Measurements from ENCODE around the gene UBQLN3.

Gene UBQLN3

DNA sequence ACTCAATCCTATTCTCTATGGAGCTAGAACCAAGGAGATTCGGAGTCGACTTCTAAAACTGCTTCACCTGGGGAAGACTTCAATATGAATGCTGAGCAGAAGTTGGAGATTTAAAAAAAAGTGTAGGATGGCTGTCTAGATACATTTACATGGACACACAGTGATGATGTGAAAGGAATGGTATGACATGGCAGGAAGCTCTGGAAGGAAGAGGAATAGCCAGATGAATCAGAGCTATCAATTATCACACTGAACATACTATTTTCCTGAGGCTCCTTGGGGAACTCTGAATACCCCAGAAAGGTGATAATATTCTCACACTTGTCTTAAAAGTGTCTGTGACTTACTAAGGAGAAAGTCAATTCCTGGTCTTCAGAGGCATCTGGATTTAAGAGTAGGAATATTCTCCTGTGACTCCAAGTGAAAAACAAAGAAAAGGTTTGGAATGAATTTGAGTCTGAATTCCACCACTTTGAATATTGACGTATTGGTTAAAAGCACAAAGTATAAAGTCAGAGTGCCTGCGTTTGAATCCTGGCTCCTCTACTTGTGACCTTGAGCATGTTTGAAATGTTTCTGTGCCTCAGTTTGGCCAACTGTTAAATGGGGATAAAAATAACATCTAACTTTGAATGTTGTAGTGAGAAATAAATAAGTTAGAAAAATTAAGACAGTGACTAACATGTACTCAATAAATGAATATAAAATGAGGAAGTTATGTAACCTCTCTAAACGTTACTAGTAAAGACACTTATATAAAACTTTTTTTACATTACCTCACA, 20.0 kb downstream of the UBQLN3 start:
- Histone ChIP-seq H3K36me3 (no peaks in the 10 kb centered on the region), H3K9me3 (no peaks in the 10 kb centered on the region), H3K4me1 (ENCODE audit: control insufficient read depth in 1 of 2, insufficient read depth in 1 of 2, low read depth in 1 of 2, low read length in 1 of 2) (no peaks in the 10 kb centered on the region), H3K4me3 (ENCODE audit: low read depth in 1 of 2, low read length in 1 of 2) (no peak overlapping the region), H3K27ac (no peak overlapping the region), H3K27me3 (peaks cover 7% of the 10 kb centered on the region)
- TF ChIP-seq, protein P1, sequence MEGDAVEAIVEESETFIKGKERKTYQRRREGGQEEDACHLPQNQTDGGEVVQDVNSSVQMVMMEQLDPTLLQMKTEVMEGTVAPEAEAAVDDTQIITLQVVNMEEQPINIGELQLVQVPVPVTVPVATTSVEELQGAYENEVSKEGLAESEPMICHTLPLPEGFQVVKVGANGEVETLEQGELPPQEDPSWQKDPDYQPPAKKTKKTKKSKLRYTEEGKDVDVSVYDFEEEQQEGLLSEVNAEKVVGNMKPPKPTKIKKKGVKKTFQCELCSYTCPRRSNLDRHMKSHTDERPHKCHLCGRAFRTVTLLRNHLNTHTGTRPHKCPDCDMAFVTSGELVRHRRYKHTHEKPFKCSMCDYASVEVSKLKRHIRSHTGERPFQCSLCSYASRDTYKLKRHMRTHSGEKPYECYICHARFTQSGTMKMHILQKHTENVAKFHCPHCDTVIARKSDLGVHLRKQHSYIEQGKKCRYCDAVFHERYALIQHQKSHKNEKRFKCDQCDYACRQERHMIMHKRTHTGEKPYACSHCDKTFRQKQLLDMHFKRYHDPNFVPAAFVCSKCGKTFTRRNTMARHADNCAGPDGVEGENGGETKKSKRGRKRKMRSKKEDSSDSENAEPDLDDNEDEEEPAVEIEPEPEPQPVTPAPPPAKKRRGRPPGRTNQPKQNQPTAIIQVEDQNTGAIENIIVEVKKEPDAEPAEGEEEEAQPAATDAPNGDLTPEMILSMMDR (IDR thresholded peaks at IDR 0.05), result no peak

DNA sequence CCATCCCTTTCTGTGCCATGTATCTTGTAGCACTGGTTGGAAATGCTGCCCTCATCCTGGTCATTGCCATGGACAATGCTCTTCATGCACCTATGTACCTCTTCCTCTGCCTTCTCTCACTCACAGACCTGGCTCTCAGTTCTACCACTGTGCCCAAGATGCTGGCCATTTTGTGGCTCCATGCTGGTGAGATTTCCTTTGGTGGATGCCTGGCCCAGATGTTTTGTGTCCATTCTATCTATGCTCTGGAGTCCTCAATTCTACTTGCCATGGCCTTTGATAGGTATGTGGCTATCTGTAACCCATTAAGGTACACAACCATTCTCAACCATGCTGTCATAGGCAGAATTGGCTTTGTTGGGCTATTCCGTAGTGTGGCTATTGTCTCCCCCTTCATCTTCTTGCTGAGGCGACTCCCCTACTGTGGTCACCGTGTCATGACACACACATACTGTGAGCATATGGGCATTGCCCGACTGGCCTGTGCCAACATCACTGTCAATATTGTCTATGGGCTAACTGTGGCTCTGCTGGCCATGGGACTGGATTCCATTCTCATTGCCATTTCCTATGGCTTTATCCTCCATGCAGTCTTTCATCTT, 20.9 kb downstream of the UBQLN3 start:
- Histone ChIP-seq H3K4me1 (ENCODE audit: control insufficient read depth in 1 of 2, insufficient read depth in 1 of 2, low read depth in 1 of 2, low read length in 1 of 2) (no peaks in the 10 kb centered on the region), H3K9me3 (no peaks in the 10 kb centered on the region), H3K27ac (no peak overlapping the region), H3K27me3 (peaks cover 7% of the 10 kb centered on the region), H3K4me3 (ENCODE audit: low read depth in 1 of 2, low read length in 1 of 2) (no peak overlapping the region), H3K36me3 (no peaks in the 10 kb centered on the region)
- TF ChIP-seq, protein P1 (IDR thresholded peaks at IDR 0.05), result no peak

DNA sequence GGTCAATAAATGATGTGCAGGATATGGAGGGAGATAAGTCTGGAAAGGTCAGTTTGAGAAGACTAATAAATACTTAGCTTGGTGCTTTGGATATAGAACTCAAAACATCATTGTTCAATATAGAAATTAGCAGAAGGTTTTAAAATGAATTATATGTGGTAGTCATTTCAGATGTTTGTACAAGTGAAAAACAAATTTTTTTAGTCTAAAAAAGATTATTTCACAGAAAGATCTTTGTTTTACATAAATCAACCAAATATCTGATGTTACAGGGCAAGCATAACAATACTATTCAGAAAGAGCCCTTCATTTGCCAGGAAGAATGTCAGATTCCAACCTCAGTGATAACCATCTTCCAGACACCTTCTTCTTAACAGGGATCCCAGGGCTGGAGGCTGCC, 21.4 kb downstream of the UBQLN3 start, which contains the start of gene OR52D1:
Gene OR52D1 (plus strand): TSS at position 301 of the 400 bp plus-strand sequence. CDS start 22 bp downstream, at position 323.
- Histone ChIP-seq H3K36me3 (no peaks in the 10 kb centered on the region), H3K27ac (no peak within 1 kb of the TSS), H3K4me1 (ENCODE audit: control insufficient read depth in 1 of 2, insufficient read depth in 1 of 2, low read depth in 1 of 2, low read length in 1 of 2) (no peaks in the 10 kb centered on the region), H3K4me3 (ENCODE audit: low read depth in 1 of 2, low read length in 1 of 2) (no peak within 1 kb of the TSS), H3K27me3 (peaks cover 7% of the 10 kb centered on the region), H3K9me3 (no peaks in the 10 kb centered on the region)
- TF ChIP-seq, protein P1 (IDR thresholded peaks at IDR 0.05), result no peak

DNA sequence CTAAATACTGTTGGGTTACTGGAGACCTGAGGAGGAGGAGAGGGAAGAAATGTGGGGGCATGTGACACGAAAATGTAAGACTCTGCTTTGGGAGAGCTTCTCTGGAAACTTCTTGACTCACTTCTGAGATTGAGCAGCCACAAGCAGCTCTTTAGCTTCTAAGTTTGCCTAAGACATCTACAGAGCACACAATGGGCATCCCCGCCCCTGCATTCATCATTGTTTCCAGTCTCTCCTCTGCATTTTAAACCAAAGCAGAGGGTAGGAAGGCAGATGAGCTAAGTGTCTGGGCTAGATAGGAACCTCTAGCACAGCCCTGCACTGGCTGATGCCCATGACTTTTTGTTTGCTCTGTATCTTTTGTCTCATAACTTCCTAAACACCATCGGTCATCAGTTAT, 23.3 kb downstream of the UBQLN3 start:
- Histone ChIP-seq H3K4me3 (ENCODE audit: low read depth in 1 of 2, low read length in 1 of 2) (no peak overlapping the region), H3K4me1 (ENCODE audit: control insufficient read depth in 1 of 2, insufficient read depth in 1 of 2, low read depth in 1 of 2, low read length in 1 of 2) (no peaks in the 10 kb centered on the region), H3K9me3 (no peaks in the 10 kb centered on the region), H3K36me3 (no peaks in the 10 kb centered on the region), H3K27me3 (peaks cover 7% of the 10 kb centered on the region), H3K27ac (no peak overlapping the region)
- TF ChIP-seq, protein P1 (IDR thresholded peaks at IDR 0.05), result no peak

GRCh38 chr11:5486003-5486402, 23.8 kb downstream of the UBQLN3 start:
- no peak overlapping the region for H3K4me3 ChIP-seq (ENCODE audit: low read depth in 1 of 2, low read length in 1 of 2)

More at GRCh38 chr11:5486003-5486402, 23.8 kb downstream of the UBQLN3 start:
- H3K9me3 ChIP-seq, result no peaks in the 10 kb centered on the region
- H3K36me3 ChIP-seq, result no peaks in the 10 kb centered on the region
- TF ChIP-seq, protein P1 (IDR thresholded peaks at IDR 0.05), result no peak
- H3K27me3 ChIP-seq, result peaks cover 7% of the 10 kb centered on the region
- no peaks in the 10 kb centered on the region for H3K4me1 ChIP-seq (ENCODE audit: control insufficient read depth in 1 of 2, insufficient read depth in 1 of 2, low read depth in 1 of 2, low read length in 1 of 2)
- H3K27ac ChIP-seq, result no peak overlapping the region
